Natural killer cell treated with Interleukin-12 subunit alpha and Interleukin-12 subunit beta and Interleukin-15 and Interleukin-18, amount 100 ng/mL, for 72 hours (primary cell): Measurements from ENCODE around the gene TATDN2. TPM values are rescaled to one million over a fixed set of nuclear protein-coding genes. Genes with fewer than 3 reads are reported as not detected.

Source experiments
- ATAC-seq, 2 donors: fragments of 150-1000 bp; cut with Tn5 transposase in 1 of 2; sonication (Bioruptor Pico), chemical (Tn5 transposase) in 1 of 2; 2 replicates each; pipeline ENCODE4 v1.10.0; 2021
- DNase-seq: peaks from one replicate; pipeline ENCODE4 v3.0.0; 2022; ENCODE audit warnings: low spot score
- H3K27ac Mint-ChIP-seq, 2 donors: 1 replicate in 1 of 2; 2 replicates in 1 of 2; pipeline ENCODE4 v1.8.0; 2022; ENCODE audit warnings: mixed read lengths in 2 of 2, mild to moderate bottlenecking in 1 of 2, moderate library complexity in 1 of 2
- H3K27me3 Mint-ChIP-seq, 2 donors: 1 replicate in 1 of 2; 2 replicates in 1 of 2; pipeline ENCODE4 v1.8.0; 2022; ENCODE audit warnings: mixed read lengths in 2 of 2
- H3K36me3 Mint-ChIP-seq: one replicate; pipeline ENCODE4 v1.8.0; 2022; ENCODE audit warnings: mixed read lengths
- H3K4me1 Mint-ChIP-seq, 2 donors: 1 replicate in 1 of 2; 2 replicates in 1 of 2; pipeline ENCODE4 v1.8.0; 2022; ENCODE audit warnings: low read depth in 2 of 2, mixed read lengths in 2 of 2, mild to moderate bottlenecking in 1 of 2
- H3K4me3 Mint-ChIP-seq: one replicate; pipeline ENCODE4 v1.8.0; 2022; ENCODE audit warnings: mixed read lengths
- H3K9me3 Mint-ChIP-seq: 2 replicates; pipeline ENCODE4 v1.8.0; 2022; ENCODE audit warnings: mixed read lengths
- total RNA-seq, 2 donors: library from RNA; stranded (reverse); gene quantifications; one replicate each; pipeline ENCODE4 v1.2.3, GENCODE V29; 2022

Gene TATDN2
- total RNA-seq, 2 donors from 2014 or later: 66.3 to 93.3 TPM

DNA sequence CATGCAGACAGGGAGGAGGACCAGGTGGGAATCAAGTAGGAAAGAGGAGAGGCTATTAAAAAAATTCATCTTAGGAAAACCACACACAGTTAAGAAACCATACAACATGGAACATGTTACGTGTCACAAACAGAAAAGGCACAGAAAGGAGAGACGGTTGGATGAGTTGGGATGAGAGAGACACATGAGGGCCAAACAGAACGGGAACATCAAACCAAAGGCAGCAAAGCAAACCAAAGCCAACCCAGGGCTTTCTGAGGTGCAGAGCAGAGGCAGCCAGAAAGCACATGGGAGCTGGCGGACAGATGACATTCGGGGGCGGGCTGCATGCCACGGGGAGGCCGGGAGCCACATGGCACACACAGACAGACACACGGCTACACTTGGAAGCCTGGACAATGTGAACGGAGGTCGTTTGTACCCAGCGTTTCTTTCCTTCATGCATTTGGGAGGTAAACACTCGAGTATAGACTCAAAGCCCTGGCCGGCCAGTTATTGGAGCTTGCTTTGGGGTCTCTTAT lies 81.3 kb downstream of the TATDN2 start:
- ATAC-seq: no peak
- peaks cover 29 to 31% of the 10 kb centered on the region in 2 donors for H3K27me3 Mint-ChIP-seq

DNA sequence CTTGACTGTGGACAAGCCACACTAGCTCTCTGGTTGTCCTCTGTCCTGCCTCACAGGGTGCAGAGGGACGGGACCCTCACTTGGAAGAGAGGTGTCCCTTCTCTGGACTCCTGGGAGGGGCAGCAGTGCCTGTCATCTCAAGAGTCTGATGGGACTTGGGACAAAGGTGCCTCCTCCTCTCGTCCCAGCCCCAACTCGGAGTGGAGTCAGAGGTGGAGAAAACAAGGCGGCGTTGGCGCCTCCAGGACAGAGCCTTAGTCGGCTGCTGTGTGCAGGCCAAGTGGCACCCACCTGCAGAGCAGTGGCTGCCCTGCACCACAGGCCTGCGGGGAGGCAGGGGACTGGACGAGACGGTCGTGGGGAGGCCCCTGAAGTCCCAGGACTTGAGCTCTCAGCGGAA lies 82.1 kb downstream of the TATDN2 start:
- peaks cover 22 to 29% of the 10 kb centered on the region in 2 donors for H3K27me3 Mint-ChIP-seq
- H3K9me3 Mint-ChIP-seq: no peaks in the 10 kb centered on the region
- ATAC-seq: no peak
- no peaks in the 10 kb centered on the region for H3K4me1 Mint-ChIP-seq
- H3K27ac Mint-ChIP-seq: no peak overlapping the region
- H3K4me3 Mint-ChIP-seq: no peak overlapping the region
- no peak for DNase-seq
- no peaks in the 10 kb centered on the region for H3K36me3 Mint-ChIP-seq

More for the DNA sequence above, 81.3 kb downstream of the TATDN2 start:
- no peak for DNase-seq
- Mint-ChIP-seq H3K4me1 (no peaks in the 10 kb centered on the region), H3K27ac (no peak overlapping the region), H3K9me3 (no peaks in the 10 kb centered on the region), H3K4me3 (no peak overlapping the region), H3K36me3 (no peaks in the 10 kb centered on the region)

Other genes starting within 250 kb of the TATDN2 start
- gene FANCD2, start 222.0 kb upstream of the TATDN2 start, total RNA-seq: 100 to 1,000 TPM in 1 of 2 donors, 10 to 100 TPM in 1; 35.0 to 110 TPM
- not detected for gene FANCD2OS, start 140.2 kb upstream of the TATDN2 start, total RNA-seq
- gene BRK1, start 132.8 kb upstream of the TATDN2 start, total RNA-seq: 100 to 1,000 TPM in 1 of 2 donors, 10 to 100 TPM in 1; 86.8 to 132 TPM
- gene VHL, start 106.7 kb upstream of the TATDN2 start, total RNA-seq: 10 to 100 TPM; 66.8 to 77.5 TPM
- 10 to 100 TPM; 35.1 to 78.4 TPM for gene IRAK2, start 83.5 kb upstream of the TATDN2 start, total RNA-seq
- gene GHRL, start 44.5 kb downstream of the TATDN2 start, total RNA-seq: under 1 TPM; 0.69 to 0.78 TPM
- gene SEC13, start 72.7 kb downstream of the TATDN2 start, total RNA-seq: 100 to 1,000 TPM; 125 to 148 TPM